Measurements from ENCODE around the gene POGLUT2. TPM values are rescaled to one million over a fixed set of nuclear protein-coding genes. Genes with fewer than 3 reads are reported as not detected.
"Not testable (repeated sequence)": the region's sequence is repeated elsewhere in the genome, so short reads cannot be mapped to it uniquely, and the experiment has no call there.

The POGLUT2 gene
- total RNA-seq, 1 experiment from 2014 or later = 9.0 TPM

DNA sequence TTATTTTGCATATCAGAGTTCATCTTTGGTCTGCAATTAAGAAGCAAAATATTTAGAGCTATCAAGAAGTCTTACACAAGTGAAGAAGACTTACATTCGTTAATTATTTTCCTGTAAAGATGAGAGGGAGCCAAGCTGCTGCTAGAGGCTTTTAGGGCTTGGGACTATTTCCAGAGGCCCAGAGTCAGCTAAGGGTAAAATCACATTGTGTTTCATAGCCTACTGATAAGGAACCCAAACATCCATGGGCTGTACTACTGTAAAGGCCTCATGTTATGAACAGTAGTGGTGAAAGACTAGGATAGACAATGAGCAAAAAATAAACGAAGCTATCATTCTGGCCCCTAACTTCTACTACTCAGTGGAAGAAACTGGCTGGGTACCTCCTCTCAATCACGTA is 14.3 kb downstream of the POGLUT2 start:
- no peaks in the 10 kb centered on the region for H3K27me3 Mint-ChIP-seq (ENCODE audit: insufficient read depth, unreplicated experiment)
- CTCF ChIA-PET = interaction anchor here (0.7 kb wide), 1 partner anchor 10 kb away, joined by 3 read pairs; no protein-coding TSS in a partner anchor
- BruUV-seq (replicated peaks) = no TSS peak

DNA sequence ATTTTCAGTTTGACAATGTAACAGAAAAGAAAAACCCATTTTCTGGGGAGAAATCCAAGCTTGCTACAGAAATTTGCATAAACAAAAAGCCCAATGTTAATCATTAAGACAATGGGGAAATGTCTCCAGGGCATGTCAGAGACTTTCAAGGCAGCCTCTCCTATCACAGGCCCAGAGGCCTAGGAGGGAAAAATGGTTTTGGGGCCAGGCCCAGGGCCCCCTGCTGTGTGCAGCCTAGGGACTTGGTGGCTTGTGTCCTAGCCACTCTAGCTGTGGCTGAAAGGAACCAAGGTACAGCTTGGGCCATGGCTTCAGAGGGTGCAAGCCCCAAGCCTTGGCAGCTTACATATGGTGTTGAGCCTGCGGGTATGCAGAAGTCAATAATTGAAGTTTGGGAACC is 17.2 kb downstream of the POGLUT2 start:
- no peaks in the 10 kb centered on the region for H3K27me3 Mint-ChIP-seq (ENCODE audit: insufficient read depth, unreplicated experiment)
- no TSS peak for BruUV-seq (replicated peaks)
- no peak overlapping the region for H3K27ac Mint-ChIP-seq (ENCODE audit: low read depth, unreplicated experiment)
- ChIA-PET POLR2A (interaction anchor here (1.1 kb wide), 1 partner anchor 65 kb away, joined by 3 read pairs; no protein-coding TSS in a partner anchor), CTCF (no interaction called here)
- no peak overlapping the region for H3K4me3 Mint-ChIP-seq (ENCODE audit: unreplicated experiment)
- intact Hi-C loops (cut with micrococcal nuclease) = no loop called here
- H3K4me1 Mint-ChIP-seq (ENCODE audit: insufficient read depth, unreplicated experiment) = no peaks in the 10 kb centered on the region
- no peak for DNase-seq (ENCODE audit: unreplicated experiment)
- H3K36me3 Mint-ChIP-seq (ENCODE audit: insufficient read depth, unreplicated experiment) = peaks cover 32% of the 10 kb centered on the region
- H3K9me3 Mint-ChIP-seq (ENCODE audit: unreplicated experiment) = no peaks in the 10 kb centered on the region
- TF ChIP-seq, protein P1, sequence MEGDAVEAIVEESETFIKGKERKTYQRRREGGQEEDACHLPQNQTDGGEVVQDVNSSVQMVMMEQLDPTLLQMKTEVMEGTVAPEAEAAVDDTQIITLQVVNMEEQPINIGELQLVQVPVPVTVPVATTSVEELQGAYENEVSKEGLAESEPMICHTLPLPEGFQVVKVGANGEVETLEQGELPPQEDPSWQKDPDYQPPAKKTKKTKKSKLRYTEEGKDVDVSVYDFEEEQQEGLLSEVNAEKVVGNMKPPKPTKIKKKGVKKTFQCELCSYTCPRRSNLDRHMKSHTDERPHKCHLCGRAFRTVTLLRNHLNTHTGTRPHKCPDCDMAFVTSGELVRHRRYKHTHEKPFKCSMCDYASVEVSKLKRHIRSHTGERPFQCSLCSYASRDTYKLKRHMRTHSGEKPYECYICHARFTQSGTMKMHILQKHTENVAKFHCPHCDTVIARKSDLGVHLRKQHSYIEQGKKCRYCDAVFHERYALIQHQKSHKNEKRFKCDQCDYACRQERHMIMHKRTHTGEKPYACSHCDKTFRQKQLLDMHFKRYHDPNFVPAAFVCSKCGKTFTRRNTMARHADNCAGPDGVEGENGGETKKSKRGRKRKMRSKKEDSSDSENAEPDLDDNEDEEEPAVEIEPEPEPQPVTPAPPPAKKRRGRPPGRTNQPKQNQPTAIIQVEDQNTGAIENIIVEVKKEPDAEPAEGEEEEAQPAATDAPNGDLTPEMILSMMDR (IDR thresholded peaks at IDR 0.05; ENCODE audit: unreplicated experiment) = no peak

More for the DNA sequence above, 14.3 kb downstream of the POGLUT2 start:
- no peak for DNase-seq (ENCODE audit: unreplicated experiment)
- TF ChIP-seq, protein P1 (IDR thresholded peaks at IDR 0.05; ENCODE audit: unreplicated experiment) = no peak
- H3K4me3 Mint-ChIP-seq (ENCODE audit: unreplicated experiment) = no peak overlapping the region
- peaks cover 49% of the 10 kb centered on the region for H3K36me3 Mint-ChIP-seq (ENCODE audit: insufficient read depth, unreplicated experiment)
- no peak overlapping the region for H3K27ac Mint-ChIP-seq (ENCODE audit: low read depth, unreplicated experiment)
- H3K4me1 Mint-ChIP-seq (ENCODE audit: insufficient read depth, unreplicated experiment) = no peaks in the 10 kb centered on the region
- POLR2A ChIA-PET = interaction anchor here (0.6 to 1.3 kb wide), 4 partner anchors 11 to 49 kb away, joined by 3 to 5 read pairs (median 4); partner anchors contain the start of gene TEX30
- intact Hi-C loops (cut with micrococcal nuclease) = no loop called here
- H3K9me3 Mint-ChIP-seq (ENCODE audit: unreplicated experiment) = no peaks in the 10 kb centered on the region

DNA sequence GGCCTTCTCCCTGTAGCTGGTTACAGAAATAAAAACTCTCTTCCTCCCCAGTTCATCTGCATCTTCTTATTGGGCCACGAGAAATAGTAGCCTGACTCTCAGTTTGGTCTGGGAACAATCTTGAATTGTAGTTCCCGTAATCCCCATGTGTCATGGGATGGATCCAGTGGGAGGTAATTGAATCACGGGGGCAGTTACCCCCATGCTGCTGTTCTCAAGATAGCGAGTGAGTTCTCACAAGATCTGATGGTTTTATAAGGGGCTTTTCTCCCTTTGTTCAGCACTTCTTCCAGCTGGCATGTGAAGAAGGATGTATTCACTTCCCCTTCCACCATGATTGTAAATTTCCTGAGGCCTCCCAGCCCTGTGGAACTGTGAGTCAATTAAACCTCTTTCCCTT is 18.1 kb downstream of the POGLUT2 start:
- DNase-seq (ENCODE audit: unreplicated experiment); H3K4me3 Mint-ChIP-seq (ENCODE audit: unreplicated experiment); H3K4me1 Mint-ChIP-seq (ENCODE audit: insufficient read depth, unreplicated experiment); H3K27ac Mint-ChIP-seq (ENCODE audit: low read depth, unreplicated experiment); BruUV-seq (replicated peaks); CTCF ChIA-PET; H3K9me3 Mint-ChIP-seq (ENCODE audit: unreplicated experiment); intact Hi-C loops (cut with micrococcal nuclease); H3K27me3 Mint-ChIP-seq (ENCODE audit: insufficient read depth, unreplicated experiment): not testable (repeated sequence)
- POLR2A ChIA-PET = interaction anchor here (1.1 kb wide), 1 partner anchor 66 kb away, joined by 3 read pairs; no protein-coding TSS in a partner anchor
- H3K36me3 Mint-ChIP-seq (ENCODE audit: insufficient read depth, unreplicated experiment) = peaks cover 23% of the 10 kb centered on the region

DNA sequence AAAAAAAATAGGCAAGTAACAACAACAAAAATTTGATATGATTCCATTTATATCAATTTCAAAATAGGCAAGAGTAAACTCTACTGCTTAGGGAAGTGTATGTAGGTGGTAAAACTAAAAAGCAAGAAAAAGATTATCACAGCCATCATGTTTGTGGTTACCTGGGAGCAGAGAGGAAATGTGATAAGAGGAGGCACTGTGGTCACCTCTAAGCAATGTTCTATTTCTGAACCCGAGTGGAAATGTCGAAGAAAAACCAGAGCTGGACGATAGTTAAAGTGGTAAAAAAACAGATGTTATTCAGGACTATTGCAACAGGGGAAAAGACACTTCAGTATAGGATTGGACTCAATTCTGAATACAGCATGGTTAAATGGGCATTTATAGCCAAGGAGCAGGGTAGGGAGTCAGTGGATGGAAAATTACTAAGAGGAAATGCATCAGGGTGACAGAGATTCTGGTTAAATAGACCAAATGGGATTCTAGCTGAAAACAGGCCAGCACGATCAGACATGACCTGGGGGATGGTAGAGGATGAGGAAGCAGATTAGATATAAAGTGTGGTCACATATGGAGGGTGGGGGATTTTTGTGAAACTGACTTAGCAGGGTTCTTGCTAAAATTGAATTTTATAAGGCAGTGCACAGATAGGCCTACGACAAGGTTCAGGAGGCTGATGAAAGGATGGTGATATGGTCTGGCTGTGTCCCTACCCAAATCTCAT is 19.2 kb downstream of the POGLUT2 start:
- BruUV-seq (replicated peaks) = no TSS peak
- no peaks in the 10 kb centered on the region for H3K27me3 Mint-ChIP-seq (ENCODE audit: insufficient read depth, unreplicated experiment)
- DNase-seq (ENCODE audit: unreplicated experiment) = no peak

More for the DNA sequence above, 19.2 kb downstream of the POGLUT2 start:
- CTCF ChIA-PET = no interaction called here
- Mint-ChIP-seq H3K27ac (ENCODE audit: low read depth, unreplicated experiment) (no peak overlapping the region), H3K9me3 (ENCODE audit: unreplicated experiment) (no peaks in the 10 kb centered on the region), H3K4me1 (ENCODE audit: insufficient read depth, unreplicated experiment) (no peaks in the 10 kb centered on the region), H3K4me3 (ENCODE audit: unreplicated experiment) (no peak overlapping the region), H3K36me3 (ENCODE audit: insufficient read depth, unreplicated experiment) (peaks cover 17% of the 10 kb centered on the region)
- intact Hi-C loops (cut with micrococcal nuclease) = no loop called here
- POLR2A ChIA-PET = no interaction called here
- TF ChIP-seq, protein P1 (IDR thresholded peaks at IDR 0.05; ENCODE audit: unreplicated experiment) = no peak

All from MCF 10A (cell line).